ENCODE data around the gene NRCAM. TPM values are rescaled to one million over a fixed set of nuclear protein-coding genes. Genes with fewer than 3 reads are reported as not detected.

The NRCAM gene
- total and polyA plus RNA-seq, 2 of the 8 experiments (the other 6 are each of a cell fraction or from before 2014, with no cell fraction given), result 2.7 to 3.8 TPM

DNA sequence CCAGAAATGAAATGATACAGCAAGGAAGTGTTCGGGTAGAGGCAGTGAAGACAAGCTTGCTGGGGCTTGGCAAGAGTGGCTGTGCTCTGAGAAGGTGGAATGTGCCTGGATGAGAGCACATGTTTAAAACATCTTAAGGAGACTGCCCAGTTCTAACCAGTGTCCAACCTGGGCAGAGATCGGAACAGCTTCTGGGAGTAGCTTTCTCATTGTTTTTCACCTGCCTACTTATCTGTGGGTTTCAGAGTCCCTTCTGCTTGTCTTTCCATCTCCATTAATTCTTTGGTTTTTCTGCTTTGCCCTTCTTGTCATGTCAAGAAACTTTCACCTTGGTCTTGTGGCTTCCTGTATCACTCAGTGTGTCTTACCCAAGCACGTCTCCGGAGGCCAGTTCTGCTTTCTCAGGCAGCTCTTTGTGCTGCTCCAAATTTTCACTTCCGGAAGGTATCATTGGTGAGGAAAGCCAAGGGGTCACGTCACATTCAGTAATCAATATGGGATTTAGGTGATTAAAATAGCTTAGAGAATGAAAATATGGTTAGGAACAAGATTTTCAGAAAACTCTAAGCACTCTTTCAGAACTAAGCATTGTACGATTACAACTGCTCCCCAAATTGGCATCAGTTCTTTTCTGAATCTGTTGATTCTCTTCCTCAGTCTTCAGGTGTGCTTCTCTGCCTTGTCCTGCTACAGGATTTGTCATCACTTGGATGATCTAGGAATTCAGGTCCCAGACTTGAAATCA, 320.6 kb downstream of the NRCAM start (continued):
- no peak for TF ChIP-seq SP2 (IDR thresholded peaks at IDR 0.05; ENCODE audit: low read length)

All from H1 (cell line).